Measurements from ENCODE around the gene FMO4. TPM values are rescaled to one million over a fixed set of nuclear protein-coding genes. Genes with fewer than 3 reads are reported as not detected.

Gene FMO4, protein sequence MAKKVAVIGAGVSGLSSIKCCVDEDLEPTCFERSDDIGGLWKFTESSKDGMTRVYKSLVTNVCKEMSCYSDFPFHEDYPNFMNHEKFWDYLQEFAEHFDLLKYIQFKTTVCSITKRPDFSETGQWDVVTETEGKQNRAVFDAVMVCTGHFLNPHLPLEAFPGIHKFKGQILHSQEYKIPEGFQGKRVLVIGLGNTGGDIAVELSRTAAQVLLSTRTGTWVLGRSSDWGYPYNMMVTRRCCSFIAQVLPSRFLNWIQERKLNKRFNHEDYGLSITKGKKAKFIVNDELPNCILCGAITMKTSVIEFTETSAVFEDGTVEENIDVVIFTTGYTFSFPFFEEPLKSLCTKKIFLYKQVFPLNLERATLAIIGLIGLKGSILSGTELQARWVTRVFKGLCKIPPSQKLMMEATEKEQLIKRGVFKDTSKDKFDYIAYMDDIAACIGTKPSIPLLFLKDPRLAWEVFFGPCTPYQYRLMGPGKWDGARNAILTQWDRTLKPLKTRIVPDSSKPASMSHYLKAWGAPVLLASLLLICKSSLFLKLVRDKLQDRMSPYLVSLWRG
- total RNA-seq, result 0.68 and 3.3 TPM in 2 replicates

GRCh38 chr1:171313835-171314320, at the start of gene FMO4:
TSS of gene FMO4 (plus strand) at chr1:171314183. CDS start at chr1:171319826, 5,643 bp downstream.

Other genes starting within 250 kb of the FMO4 start
- 0.50 TPM in 1 of 2 replicates, not detected in the other for gene FMO3, start 223.3 kb upstream of the FMO4 start, total RNA-seq
- under 0.01 and 0.07 TPM in 2 replicates for gene FMO2, start 128.9 kb upstream of the FMO4 start, total RNA-seq
- gene FMO1, start 65.7 kb upstream of the FMO4 start, total RNA-seq, result not detected in 2 replicates
- 69.4 and 126 TPM in 2 replicates for gene PRRC2C, start 171.3 kb downstream of the FMO4 start, total RNA-seq